H7 (cell line): ENCODE measurements around the gene C5orf24. TPM values are rescaled to one million over a fixed set of nuclear protein-coding genes. Genes with fewer than 3 reads are reported as not detected.

Experiments
- DNase-seq: peaks from one replicate; pipeline ENCODE4 v3.0.0; 2012
- H3K27me3 ChIP-seq: 2 replicates; pipeline ENCODE4 v1.6.0; 2011; ENCODE audit warnings: mild to moderate bottlenecking, low read length; ENCODE audit not compliant: control insufficient read depth, insufficient read depth
- H3K36me3 ChIP-seq: replicated peaks from 2 replicates; pipeline ENCODE4 v1.5.1; 2011; ENCODE audit warnings: low read length; ENCODE audit not compliant: control insufficient read depth, insufficient read depth
- H3K4me3 ChIP-seq: 2 replicates; pipeline ENCODE4 v1.5.1; 2011; ENCODE audit warnings: low read depth, mild to moderate bottlenecking, control low read depth, low read length, moderate library complexity; ENCODE audit not compliant: insufficient read depth
- total RNA-seq: library from RNA; depleted of rRNA; stranded (reverse); fragments of >200 nt; shearing (Covaris generic); gene quantifications from 2 replicates; pipeline ENCODE4 v1.2.3, GENCODE V29; 2014; rRNA removed

The C5orf24 gene
- total RNA-seq: 15.4 and 21.0 TPM in 2 replicates

DNA sequence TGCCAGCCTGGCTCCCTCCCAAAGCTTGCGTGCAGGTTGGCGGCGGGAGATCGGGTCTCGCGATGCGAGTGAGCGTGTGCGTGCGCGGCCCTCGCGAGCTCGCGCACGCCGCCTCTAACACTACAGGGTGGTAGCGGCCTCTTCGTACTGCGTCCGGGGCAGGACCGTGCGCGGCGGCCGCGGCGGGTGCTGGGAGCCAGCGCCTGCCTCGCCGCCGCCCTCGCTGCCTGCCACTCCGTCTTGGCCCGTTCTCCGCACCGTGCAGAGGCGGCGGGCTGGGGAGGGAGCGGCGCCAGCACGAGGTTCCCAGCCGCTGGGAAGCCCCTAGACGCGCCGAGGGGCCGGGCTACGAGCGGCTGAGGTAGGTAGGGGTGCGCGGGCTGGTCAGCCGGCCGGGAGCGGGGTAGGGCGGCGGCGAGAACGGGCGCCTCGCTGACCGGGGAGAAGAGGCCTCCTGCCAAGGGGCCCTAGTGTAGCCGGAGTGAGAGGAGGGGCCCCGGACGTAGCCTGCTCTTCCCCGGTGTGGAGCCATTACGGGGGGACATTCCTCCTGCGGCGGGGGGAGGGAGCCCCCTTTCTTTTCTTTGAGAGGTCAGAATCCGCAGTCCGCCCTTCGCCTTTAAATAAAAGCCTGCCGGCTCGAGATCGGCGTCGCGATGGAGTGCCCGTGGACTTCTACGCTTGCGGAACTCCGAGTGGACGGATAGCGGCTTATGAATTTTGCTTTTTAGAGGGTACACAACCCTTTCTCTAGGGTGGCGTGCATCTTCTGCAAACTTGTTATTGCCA is at the start of gene C5orf24:
TSS of gene C5orf24 (plus strand) at position 117 of the 789 bp plus-strand sequence. CDS start 8,933 bp downstream, outside the sequence.
- no peaks in the 10 kb centered on the region for H3K27me3 ChIP-seq
- DNase-seq: peak; percentile 90
- no peaks in the 10 kb centered on the region; the same call in none of the 2 replicates for H3K36me3 ChIP-seq
- H3K4me3 ChIP-seq: peak within 1 kb of the TSS; percentile 63

DNA sequence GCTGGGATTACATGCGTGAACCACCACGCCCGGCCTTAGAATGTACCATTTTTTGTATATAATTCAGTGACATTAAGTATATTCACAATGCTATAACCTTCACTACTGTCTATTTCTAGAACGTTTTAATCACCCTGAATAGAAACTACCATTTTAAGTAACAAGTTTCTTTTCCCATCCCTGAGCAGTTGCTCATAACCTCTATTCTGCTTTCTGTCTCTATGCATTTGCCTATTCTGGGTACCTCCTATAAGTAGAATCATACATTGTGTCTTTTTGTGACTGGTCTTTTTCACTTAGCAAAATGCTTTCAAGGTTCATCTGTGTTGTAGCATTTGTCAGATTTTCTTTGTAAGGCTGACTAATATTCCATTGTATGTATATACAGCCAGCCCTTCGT is 47.3 kb upstream of the C5orf24 start:
- H3K36me3 ChIP-seq: peaks cover 29% of the 10 kb centered on the region
- no peak overlapping the region for H3K4me3 ChIP-seq
- no peak for DNase-seq
- H3K27me3 ChIP-seq: no peaks in the 10 kb centered on the region

DNA sequence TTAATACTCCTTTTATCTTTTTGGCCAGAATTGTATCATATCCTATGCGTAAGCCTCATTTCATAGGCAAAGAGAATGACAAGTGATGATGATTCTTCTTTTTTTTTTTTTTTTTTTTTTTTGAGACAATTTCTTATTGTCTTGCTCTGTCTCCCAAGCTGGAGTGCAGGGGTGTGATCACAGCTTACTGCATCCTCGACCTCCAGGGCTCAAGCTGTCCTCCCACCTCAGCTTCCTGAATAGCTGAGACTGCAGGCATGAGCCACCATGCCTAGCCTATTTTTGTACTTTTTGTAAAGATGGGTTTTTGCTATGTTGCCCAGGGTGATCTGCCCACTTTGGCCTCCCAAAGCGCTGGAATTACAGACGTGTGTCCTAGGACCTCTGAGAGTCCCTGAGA is 41.9 kb upstream of the C5orf24 start:
- H3K27me3 ChIP-seq: no peaks in the 10 kb centered on the region
- H3K36me3 ChIP-seq: peaks cover 7% of the 10 kb centered on the region
- DNase-seq: no peak
- no peak overlapping the region for H3K4me3 ChIP-seq

DNA sequence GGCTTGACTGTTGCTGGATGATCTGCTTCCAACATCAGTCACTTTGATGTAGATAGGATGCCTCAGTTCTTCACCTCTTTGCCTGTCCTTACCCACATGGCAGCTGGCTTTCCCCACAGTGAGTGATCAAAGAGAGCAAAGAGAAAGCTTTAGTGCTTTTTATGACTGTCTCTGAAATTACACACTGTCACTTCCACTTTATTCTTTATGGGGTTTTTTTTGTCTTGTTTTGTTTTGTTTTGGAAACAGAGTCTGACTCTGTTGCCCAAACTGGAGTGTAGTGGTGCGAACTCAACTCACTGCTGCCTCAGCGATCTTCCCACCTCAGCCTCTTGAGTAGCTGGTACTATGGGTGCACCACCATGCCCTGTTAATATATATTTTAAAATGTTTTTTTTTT is 32.4 kb upstream of the C5orf24 start:
- no peak for DNase-seq
- no peaks in the 10 kb centered on the region for H3K27me3 ChIP-seq
- peaks cover 22% of the 10 kb centered on the region for H3K36me3 ChIP-seq
- H3K4me3 ChIP-seq: no peak overlapping the region

DNA sequence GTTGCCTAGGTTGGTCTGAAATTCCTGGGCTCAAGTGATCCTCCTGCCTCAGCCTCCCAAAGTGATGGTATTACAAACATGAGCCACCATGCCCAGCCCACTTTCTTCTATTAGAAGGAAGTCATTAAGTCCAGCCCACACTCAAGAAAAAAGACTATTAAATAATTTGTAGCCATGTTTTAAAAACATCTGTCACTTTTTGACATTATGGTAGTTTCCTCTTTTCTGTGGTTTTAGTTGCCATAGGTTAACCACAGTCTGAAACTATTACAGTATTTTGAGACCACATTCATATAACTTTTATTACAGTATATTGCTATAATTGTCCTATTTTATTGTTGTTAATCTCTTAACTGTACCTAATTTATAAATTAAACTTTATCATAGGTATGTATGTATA is 31.9 kb upstream of the C5orf24 start:
- no peaks in the 10 kb centered on the region for H3K27me3 ChIP-seq
- H3K4me3 ChIP-seq: no peak overlapping the region
- peaks cover 25% of the 10 kb centered on the region for H3K36me3 ChIP-seq
- no peak for DNase-seq

DNA sequence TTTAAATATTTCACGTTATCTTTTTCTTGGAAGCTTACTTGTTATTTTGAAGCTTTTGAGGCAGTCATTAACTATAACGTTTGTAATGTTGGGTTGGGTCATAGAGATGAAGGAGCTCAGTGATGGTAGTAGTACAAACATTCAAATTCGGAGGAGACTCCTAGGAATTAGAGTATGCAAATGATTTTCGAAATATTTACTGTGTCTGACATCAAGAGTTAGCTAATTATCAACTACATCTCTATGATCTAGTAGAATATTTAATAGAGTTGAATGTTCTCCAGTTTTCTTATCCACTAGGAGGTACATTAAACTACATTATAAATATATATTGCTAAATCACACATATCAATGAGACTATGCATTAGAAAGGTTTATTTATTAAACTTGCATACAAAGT is 28.8 kb upstream of the C5orf24 start:
- H3K27me3 ChIP-seq: no peaks in the 10 kb centered on the region
- DNase-seq: no peak
- H3K36me3 ChIP-seq: peaks cover 29% of the 10 kb centered on the region
- no peak overlapping the region for H3K4me3 ChIP-seq

DNA sequence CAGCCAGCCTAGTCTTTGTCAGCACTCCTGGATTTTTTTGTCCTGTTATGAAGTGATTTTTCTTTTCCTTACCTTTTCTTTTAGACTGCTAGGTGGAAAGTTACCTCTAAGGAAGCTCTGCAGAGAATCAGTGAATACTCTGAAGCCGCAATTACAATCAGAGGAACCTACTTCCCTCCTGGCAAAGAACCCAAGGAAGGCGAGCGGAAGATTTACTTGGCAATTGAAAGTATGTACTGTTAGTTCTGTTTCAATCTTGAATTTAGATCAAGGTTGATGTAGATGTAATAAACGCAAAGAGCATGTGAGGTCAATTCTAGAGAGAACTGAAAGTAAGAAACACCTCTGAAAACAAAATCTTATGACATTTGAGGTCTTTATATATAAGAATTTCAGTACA is 27.0 kb upstream of the C5orf24 start:
- Histone ChIP-seq H3K36me3 (peaks cover 28% of the 10 kb centered on the region), H3K4me3 (no peak overlapping the region), H3K27me3 (no peaks in the 10 kb centered on the region)
- no peak for DNase-seq

DNA sequence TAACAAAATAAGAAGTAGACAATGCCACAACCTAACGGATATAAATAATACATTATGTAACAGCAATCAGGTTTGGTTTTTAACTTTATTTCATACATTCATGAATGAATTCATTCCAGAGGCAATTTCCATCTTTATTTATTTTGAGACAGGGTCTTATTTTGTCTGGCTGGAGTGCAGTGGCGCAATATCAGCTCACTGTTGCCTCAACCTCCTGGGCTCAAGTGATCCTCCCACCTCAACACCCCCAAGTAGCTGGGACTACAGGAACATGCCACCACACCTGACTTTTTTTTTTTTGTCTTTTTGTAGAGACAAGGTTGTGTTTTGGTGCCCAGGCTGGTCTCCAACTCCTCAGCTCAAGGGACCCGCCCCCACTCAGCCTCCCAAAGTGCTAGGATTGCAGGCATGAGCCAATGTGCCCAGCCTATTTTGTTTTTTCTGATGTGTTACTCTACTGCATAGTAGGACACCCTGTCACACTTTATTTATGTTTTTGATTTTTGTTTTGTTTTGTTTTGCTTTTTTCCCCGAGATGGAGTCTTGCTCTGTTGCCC is 26.3 kb upstream of the C5orf24 start:
- peaks cover 28% of the 10 kb centered on the region for H3K36me3 ChIP-seq

DNA sequence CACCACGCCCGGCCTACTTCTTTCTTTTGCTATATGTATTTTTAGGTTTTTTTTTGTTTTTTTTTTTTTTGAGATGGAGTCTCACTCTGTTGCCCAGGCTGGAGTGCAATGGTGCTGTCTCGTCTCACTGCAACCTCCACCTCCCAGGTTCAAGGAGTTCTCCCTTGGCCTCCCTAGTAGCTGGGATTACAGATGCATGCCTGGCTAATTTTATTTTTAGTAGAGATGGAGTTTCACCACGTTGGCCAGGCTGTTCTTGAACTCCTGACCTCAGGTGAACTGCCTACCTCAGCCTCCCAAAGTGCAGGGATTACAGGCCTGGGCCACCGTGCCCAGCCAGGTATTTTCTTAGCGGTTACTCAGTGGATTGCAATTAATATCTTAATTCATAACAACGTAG is 23.9 kb upstream of the C5orf24 start:
- no peak for DNase-seq
- Histone ChIP-seq H3K36me3 (peaks cover 28% of the 10 kb centered on the region), H3K27me3 (no peaks in the 10 kb centered on the region), H3K4me3 (no peak overlapping the region)

More for the DNA sequence above, 26.3 kb upstream of the C5orf24 start:
- H3K27me3 ChIP-seq: no peaks in the 10 kb centered on the region
- DNase-seq: no peak
- H3K4me3 ChIP-seq: no peak overlapping the region

DNA sequence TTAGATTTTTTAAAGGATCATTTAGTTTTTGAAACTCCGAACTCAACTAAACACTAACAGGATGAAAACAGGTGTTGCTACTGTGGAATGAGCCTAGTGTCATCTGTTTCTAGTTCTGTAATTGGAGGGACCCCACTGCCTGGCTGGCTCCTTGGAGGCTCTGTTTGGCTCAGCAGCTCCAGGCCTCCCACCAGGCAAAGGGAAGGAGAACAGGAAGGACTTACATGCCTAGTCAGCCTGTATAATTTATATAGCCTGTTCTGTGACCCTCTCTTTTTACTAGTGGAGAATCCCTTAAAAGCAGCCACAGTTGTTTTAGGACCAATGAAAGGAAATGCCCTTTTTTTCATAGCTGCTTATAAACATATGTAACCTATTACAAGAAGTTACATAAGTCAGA is 21.1 kb upstream of the C5orf24 start:
- Histone ChIP-seq H3K4me3 (no peak overlapping the region), H3K36me3 (peaks cover 15% of the 10 kb centered on the region), H3K27me3 (no peaks in the 10 kb centered on the region)
- DNase-seq: no peak

DNA sequence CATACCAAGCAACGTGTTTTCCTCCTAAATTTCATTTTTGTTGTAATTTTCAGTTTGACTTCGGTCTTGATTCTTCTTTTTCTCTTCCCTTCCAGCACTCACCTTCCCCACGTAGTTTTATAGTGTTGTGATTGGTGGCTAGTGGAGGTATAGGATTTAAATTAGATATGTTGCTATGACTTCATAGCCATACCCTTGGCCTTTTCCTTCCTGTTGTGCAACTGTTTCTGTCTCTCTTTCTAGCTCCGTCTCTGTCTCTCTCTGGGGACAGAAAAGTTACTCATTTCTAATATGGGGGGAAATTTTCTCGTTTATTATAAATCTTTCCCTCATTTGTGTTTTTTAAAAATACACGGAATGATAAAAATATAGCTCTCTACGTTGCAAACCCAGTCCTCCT is 20.6 kb upstream of the C5orf24 start:
- no peaks in the 10 kb centered on the region for H3K27me3 ChIP-seq
- no peak for DNase-seq
- H3K4me3 ChIP-seq: no peak overlapping the region
- H3K36me3 ChIP-seq: peaks cover 14% of the 10 kb centered on the region

DNA sequence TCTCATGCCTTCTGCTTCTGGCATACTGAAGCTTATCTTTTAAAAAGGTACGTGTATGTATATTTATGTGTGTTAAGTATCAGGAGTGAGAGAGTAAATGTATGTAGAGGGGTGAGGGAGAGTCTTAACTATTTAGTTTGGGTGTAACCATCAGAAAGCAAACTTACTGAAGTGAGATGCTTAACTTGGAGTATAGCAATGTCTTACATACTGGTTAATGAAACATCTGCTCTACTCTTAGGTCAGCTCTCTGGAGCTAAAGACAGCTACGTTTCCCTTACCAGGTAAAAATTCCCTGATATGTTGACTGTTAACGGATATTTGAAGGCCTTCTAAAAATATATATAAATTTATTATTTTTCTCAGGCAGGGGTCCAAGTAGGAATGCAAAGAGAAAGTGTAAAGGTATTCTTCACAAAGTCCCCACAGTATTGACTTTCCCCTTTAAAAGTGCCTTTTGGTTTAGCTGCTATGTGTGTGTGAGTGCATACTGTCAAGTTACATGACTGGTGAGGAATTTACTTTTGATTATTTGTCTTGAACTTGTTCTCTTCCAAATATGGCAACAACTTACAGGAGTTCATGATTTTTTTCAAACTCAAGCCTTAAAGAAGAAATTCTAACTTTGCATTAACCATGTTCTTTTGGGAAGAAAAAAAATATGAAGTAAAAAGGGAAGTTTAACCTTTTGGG is 12.3 kb upstream of the C5orf24 start:
- Histone ChIP-seq H3K27me3 (no peaks in the 10 kb centered on the region), H3K4me3 (no peak overlapping the region), H3K36me3 (peaks cover 5% of the 10 kb centered on the region)
- DNase-seq: no peak

DNA sequence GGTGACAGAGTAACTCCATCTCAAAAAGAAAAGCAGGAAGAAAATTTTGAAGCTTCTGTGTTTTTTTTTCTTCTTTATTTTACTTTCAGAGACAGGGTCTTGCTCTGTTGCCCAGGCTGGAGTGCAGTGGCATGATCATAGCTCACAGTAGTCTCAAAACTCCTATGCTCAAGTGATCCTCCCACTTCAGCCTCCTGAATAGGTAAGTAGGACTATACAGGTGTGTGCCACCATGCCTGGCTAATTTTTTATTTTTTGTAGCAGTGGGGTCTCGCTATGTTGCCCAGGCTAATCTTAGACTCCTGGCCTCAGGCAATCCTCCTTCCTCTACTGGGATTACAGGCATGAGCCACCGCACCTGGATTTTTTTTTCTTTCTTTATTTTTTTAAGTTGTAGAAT is 10.1 kb upstream of the C5orf24 start:
- no peak for DNase-seq
- Histone ChIP-seq H3K4me3 (no peak overlapping the region), H3K36me3 (peaks cover 7% of the 10 kb centered on the region), H3K27me3 (no peaks in the 10 kb centered on the region)

DNA sequence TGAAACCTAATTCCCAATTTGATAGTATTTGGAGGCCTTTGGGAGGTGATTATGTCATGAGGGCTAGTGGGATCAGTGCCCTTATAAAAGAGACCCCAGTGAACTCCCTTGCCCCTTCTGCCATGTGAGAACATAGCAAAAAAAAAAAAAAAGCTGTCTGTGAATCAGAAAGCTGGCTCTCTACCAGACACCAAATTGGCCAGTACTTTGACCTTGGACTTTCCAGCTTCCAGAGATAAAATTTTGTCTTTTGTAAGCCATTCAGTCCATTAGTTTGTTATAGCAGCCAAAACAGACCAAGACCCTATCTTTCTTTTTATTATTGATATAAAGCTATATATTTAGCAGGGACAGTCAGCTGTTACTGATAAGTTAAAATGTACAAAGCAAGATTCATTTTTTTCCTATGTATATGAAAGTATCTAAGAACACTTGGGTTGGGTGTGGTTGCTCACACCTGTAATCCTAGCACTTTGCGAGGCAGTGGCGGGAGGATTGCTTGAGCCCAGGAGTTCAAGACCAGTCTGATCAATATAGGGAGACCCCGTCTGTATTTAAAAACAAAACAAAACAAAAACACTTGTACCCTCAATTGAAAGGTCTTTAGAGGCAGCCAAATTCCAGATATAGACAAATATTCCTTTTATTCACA is 8.1 kb upstream of the C5orf24 start:
- H3K27me3 ChIP-seq: no peaks in the 10 kb centered on the region
- peaks cover 7% of the 10 kb centered on the region for H3K36me3 ChIP-seq
- no peak for DNase-seq
- no peak overlapping the region for H3K4me3 ChIP-seq
